Testis (tissue), 3 donors: ENCODE measurements around the gene RALGPS2. TPM values are rescaled to one million over a fixed set of nuclear protein-coding genes. Genes with fewer than 3 reads are reported as not detected.

Experiments used
- DNase-seq: peaks from one replicate; pipeline ENCODE4 v3.0.0-alpha.2; 2019
- H3K27ac ChIP-seq, 2 donors: fragments of 200-600 bp; sonication (generic); one replicate each; pipeline ENCODE4 v1.5.1; 2019
- H3K27me3 ChIP-seq: fragments of 200-600 bp; sonication (generic); one replicate; pipeline ENCODE4 v1.5.1; 2019
- H3K36me3 ChIP-seq: fragments of 200-600 bp; sonication (generic); one replicate; pipeline ENCODE4 v1.5.1; 2017; ENCODE audit warnings: low read depth; ENCODE audit errors: missing control alignments
- H3K4me1 ChIP-seq: fragments of 200-600 bp; sonication (generic); one replicate; pipeline ENCODE4 v1.5.1; 2019
- H3K4me3 ChIP-seq, 2 donors: fragments of 200-600 bp; sonication (generic); one replicate each; pipeline ENCODE4 v1.5.1; 2017 to 2019
- H3K9me3 ChIP-seq: fragments of 200-600 bp; sonication (generic); one replicate; pipeline ENCODE4 v1.5.1; 2017
- POLR2A ChIP-seq: fragments of 450-650 bp; IDR thresholded peaks from one replicate; pipeline ENCODE4 v1.6.1; 2017; ENCODE audit warnings: antibody characterized with exemption, mild to moderate bottlenecking, moderate library complexity
- WGBS, 2 donors: methylation state at CpG; one replicate each; pipeline ENCODE4 v1.1.5; 2018; 5-methylcytosine and 5-hydroxymethylcytosine counted together
- intact Hi-C: fragments of 100-400 bp; cut with DNase I; formaldehyde crosslinking; loops from one replicate; pipeline ENCODE4 v1.15.1; 2023; ENCODE audit warnings: low total_unique reads
- polyA plus RNA-seq: library from polyadenylated mRNA; stranded (reverse); fragments of 350-450 nt; fragmentation: Illumina TruSeq; extraction: RNeasy Lipid Tissue Mini Kit (QIAGEN cat#74804); gene quantifications from one replicate; pipeline ENCODE4 v1.2.3, GENCODE V29; 2014; ENCODE audit warnings: low read depth, low replicate concordance; ENCODE audit not compliant: insufficient read depth
- total RNA-seq, 2 donors: library from RNA; depleted of rRNA; stranded (reverse); fragments of >200 nt; gene quantifications; one replicate each; pipeline ENCODE4 v1.2.3, GENCODE V29; 2016
- TF ChIP-seq, protein P1 (sequence below), 3 experiments: fragments of 450-650 bp in 2 of 3; fragments of 200-600 bp in 1 of 3; sonication (generic) in 1 of 3; IDR thresholded peaks; one replicate each; pipeline ENCODE4 v1.5.1; 2016 to 2019; ENCODE audit warnings: antibody characterized with exemption in 3 of 3, mild to moderate bottlenecking in 2 of 3, moderate library complexity in 1 of 3

RALGPS2 gene
- total and polyA plus RNA-seq, 3 donors from 2014 or later, result 56.3 to 224 (median 78.6) TPM

DNA sequence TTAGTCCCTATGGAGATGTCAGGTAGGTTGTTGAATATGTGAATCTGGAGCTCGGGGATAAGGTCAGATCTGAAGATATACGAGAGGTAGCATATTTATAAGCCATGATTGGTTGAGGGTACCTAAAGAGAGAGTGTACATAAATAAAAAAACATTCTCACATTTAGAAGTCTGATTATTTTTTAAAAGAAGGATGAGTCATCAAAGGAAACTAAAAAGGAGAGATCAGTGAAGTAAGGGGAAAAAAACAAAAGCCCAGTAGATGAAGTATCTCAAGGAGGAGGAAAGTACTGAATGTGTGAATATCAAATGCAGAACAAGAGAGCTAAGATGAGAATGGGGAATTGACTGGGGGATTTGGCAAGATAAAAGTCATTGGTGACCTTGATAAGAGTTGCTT lies 161.5 kb downstream of the RALGPS2 start:
- no peaks in the 10 kb centered on the region for H3K9me3 ChIP-seq
- 95 to 97% methylated on average over 2 of the region's 2 CpGs for WGBS, 2 donors
- intact Hi-C loops, result no loop called here
- TF ChIP-seq, protein P1, sequence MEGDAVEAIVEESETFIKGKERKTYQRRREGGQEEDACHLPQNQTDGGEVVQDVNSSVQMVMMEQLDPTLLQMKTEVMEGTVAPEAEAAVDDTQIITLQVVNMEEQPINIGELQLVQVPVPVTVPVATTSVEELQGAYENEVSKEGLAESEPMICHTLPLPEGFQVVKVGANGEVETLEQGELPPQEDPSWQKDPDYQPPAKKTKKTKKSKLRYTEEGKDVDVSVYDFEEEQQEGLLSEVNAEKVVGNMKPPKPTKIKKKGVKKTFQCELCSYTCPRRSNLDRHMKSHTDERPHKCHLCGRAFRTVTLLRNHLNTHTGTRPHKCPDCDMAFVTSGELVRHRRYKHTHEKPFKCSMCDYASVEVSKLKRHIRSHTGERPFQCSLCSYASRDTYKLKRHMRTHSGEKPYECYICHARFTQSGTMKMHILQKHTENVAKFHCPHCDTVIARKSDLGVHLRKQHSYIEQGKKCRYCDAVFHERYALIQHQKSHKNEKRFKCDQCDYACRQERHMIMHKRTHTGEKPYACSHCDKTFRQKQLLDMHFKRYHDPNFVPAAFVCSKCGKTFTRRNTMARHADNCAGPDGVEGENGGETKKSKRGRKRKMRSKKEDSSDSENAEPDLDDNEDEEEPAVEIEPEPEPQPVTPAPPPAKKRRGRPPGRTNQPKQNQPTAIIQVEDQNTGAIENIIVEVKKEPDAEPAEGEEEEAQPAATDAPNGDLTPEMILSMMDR (IDR thresholded peaks at IDR 0.05), result no peak
- TF ChIP-seq POLR2A, result no peak
- no peaks in the 10 kb centered on the region for H3K4me1 ChIP-seq
- H3K4me3 ChIP-seq, result no peak overlapping the region
- DNase-seq, result no peak
- no peaks in the 10 kb centered on the region for H3K36me3 ChIP-seq
- H3K27me3 ChIP-seq, result no peaks in the 10 kb centered on the region
- H3K27ac ChIP-seq, result no peak overlapping the region

DNA sequence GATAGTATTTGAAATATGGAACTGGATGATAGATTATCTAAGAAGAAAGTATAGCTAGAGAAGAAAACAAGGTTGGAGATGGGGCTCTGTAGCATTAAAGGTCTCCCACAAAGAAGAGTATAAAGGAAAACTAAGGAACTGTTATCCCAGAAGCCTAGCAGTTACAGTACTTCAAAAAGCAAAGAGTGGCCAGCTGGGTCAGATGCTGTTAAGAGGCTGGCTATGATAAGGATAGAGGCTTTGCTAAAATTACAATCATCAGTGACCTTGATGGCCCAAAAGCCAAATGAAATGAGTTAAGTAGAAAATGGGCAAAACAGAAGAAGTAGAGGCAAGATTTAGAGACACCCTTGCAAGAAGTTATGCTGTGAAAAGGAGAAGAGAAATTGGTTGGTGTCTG lies 170.9 kb downstream of the RALGPS2 start:
- H3K27me3 ChIP-seq, result no peaks in the 10 kb centered on the region
- no peak overlapping the region for H3K4me3 ChIP-seq
- H3K36me3 ChIP-seq, result no peaks in the 10 kb centered on the region
- H3K27ac ChIP-seq, result no peak overlapping the region
- no peaks in the 10 kb centered on the region for H3K4me1 ChIP-seq
- TF ChIP-seq POLR2A, result no peak
- TF ChIP-seq, protein P1 (IDR thresholded peaks at IDR 0.05), result no peak
- no peak for DNase-seq
- intact Hi-C loops, result no loop called here
- H3K9me3 ChIP-seq, result no peaks in the 10 kb centered on the region

DNA sequence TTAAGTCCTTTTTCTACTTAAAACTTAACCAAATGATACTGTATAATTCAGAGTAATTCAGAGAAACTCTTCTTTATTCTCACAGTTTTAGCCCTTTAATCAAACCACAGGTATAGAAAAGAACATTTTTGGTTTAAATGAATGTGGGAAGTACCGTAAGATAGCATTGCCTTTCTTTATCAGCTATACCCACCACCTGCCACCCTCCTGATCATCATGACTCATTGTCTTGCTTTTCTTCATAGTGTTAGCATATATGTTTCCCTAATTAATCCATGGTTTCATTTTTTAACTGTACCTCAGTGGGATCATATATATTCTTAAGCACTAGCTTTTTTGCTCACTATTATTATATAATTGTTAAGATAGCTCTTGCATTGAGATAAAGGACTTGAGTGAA lies 173.4 kb downstream of the RALGPS2 start:
- WGBS, 2 donors, result 97 to 100% methylated on average over 1 of the region's 1 CpG
- TF ChIP-seq, protein P1 (IDR thresholded peaks at IDR 0.05), result no peak
- no peak for TF ChIP-seq POLR2A

DNA sequence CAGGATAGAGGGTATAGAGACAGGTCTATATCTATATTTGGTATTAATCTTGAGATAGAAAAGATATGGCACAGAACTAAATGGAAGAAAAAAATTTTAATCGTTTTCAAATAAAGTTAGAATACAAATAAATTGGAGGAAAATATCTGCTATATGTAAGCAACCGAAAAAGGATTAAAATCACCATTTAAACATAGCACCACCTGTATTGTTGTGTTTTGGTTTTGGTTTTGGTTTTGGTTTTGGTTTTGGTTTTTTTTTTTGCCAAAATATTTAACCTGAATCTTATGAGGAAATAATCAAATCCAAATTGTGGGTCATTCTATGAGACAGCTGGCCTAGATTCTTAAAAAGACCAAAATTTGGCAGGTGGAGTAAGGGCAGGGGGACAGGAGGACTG lies 174.4 kb downstream of the RALGPS2 start:
- intact Hi-C loops, result no loop called here
- Histone ChIP-seq H3K9me3 (no peaks in the 10 kb centered on the region), H3K4me3 (no peak overlapping the region), H3K4me1 (no peaks in the 10 kb centered on the region), H3K27me3 (no peaks in the 10 kb centered on the region), H3K27ac (no peak overlapping the region), H3K36me3 (no peaks in the 10 kb centered on the region)
- TF ChIP-seq, protein P1 (IDR thresholded peaks at IDR 0.05), result no peak
- no peak for TF ChIP-seq POLR2A
- 77 to 96% methylated on average over 2 of the region's 2 CpGs for WGBS, 2 donors
- no peak for DNase-seq

More for the DNA sequence above, 173.4 kb downstream of the RALGPS2 start:
- H3K27ac ChIP-seq, result no peak overlapping the region
- intact Hi-C loops, result no loop called here
- no peaks in the 10 kb centered on the region for H3K4me1 ChIP-seq
- H3K27me3 ChIP-seq, result no peaks in the 10 kb centered on the region
- DNase-seq, result no peak
- no peaks in the 10 kb centered on the region for H3K9me3 ChIP-seq
- H3K4me3 ChIP-seq, result no peak overlapping the region
- no peaks in the 10 kb centered on the region for H3K36me3 ChIP-seq

DNA sequence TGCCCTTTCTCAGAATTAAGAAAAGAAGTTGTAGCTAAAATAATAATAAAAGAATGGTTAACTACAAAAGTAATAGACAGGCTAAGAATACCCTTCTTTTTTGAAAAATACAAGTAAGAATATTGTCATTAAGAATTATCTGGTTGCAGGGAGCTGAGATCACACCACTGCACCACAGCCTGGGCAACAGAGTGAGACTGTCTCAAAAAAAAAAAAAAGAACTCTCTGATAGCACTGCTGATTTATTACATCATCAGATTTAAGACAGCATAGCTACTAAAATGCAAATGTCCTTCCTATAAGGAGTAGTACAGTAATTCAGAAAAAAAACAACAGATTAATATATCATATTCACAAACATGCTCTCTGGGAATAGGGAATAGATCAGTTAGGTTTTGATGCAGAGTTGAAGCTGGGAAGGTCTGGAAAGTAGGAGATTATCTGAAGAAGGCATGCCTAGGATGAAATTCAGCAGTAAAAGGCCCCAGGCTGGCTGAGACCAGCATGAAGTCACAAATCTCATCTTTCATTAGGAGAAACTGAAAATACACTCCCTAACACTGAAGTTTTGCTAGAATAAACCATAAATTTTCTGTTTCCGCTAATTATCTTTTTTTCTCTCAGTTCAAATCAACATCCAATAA lies 176.6 kb downstream of the RALGPS2 start:
- TF ChIP-seq, protein P1 (IDR thresholded peaks at IDR 0.05), result no peak
- no peak for TF ChIP-seq POLR2A
- Histone ChIP-seq H3K4me3 (no peak overlapping the region), H3K36me3 (no peaks in the 10 kb centered on the region), H3K4me1 (no peaks in the 10 kb centered on the region), H3K9me3 (no peaks in the 10 kb centered on the region), H3K27me3 (no peaks in the 10 kb centered on the region), H3K27ac (no peak overlapping the region)
- 47 to 94% methylated on average over 1 of the region's 1 CpG for WGBS, 2 donors
- intact Hi-C loops, result no loop called here
- no peak for DNase-seq
